H1 (cell line): ENCODE data around the gene TBX2. TPM values are rescaled to one million over a fixed set of nuclear protein-coding genes. Genes with fewer than 3 reads are reported as not detected.

Experiments
- CTCF ChIA-PET: fragments of 300-600 bp; sonication (Branson Sonifier 250); formaldehyde crosslinking; loops from one replicate; lab custom pipeline; 2021; ENCODE audit not compliant: partially characterized antibody; lab: Charles Lee
- POLR2A ChIA-PET: fragments of 300-600 bp; sonication (Branson Sonifier 250); formaldehyde crosslinking; loops from one replicate; lab custom pipeline; 2021; ENCODE audit warnings: inconsistent platforms; ENCODE audit not compliant: partially characterized antibody; lab: Charles Lee
- DNase-seq, 2 experiments: peaks; one replicate each; pipeline versions ENCODE4 v3.0.0 to v3.0.0-alpha.2; 2010 to 2022; ENCODE audit warnings: low spot score in 2 of 2, low read depth in 1 of 2, mixed read lengths in 1 of 2
- FAIRE-seq: peaks from 2 replicates; lab custom pipeline; 2011; peaks lifted over from hg19 to GRCh38; lab: Jason Lieb, UNC
- H2AFZ ChIP-seq: 2 replicates; pipeline ENCODE4 v1.8.1; 2012; ENCODE audit warnings: low read length, inconsistent platforms
- H2AK5ac ChIP-seq: 2 replicates; pipeline ENCODE4 v1.6.1; 2013; ENCODE audit warnings: low read depth, low read length
- H2BK120ac ChIP-seq: replicated peaks from 2 replicates; pipeline ENCODE3; 2013; ENCODE audit warnings: low read depth, low read length, inconsistent platforms
- H2BK12ac ChIP-seq: 2 replicates; pipeline ENCODE4 v1.6.1; 2013; ENCODE audit warnings: low read depth, low read length
- H2BK15ac ChIP-seq: 2 replicates; pipeline ENCODE4 v1.6.1; 2013; ENCODE audit warnings: low read length
- H2BK20ac ChIP-seq: 2 replicates; pipeline ENCODE4 v1.6.1; 2013; ENCODE audit warnings: low read length
- H2BK5ac ChIP-seq: 2 replicates; pipeline ENCODE4 v1.6.1; 2013; ENCODE audit warnings: low read depth, low read length
- H3K14ac ChIP-seq: 2 replicates; pipeline ENCODE4 v1.6.1; 2013; ENCODE audit warnings: inconsistent platforms; ENCODE audit not compliant: insufficient read length
- H3K18ac ChIP-seq: 2 replicates; pipeline ENCODE4 v1.6.1; 2013; ENCODE audit warnings: low read length; ENCODE audit errors: extremely low read depth
- H3K23ac ChIP-seq: 2 replicates; pipeline ENCODE4 v1.6.1; 2013; ENCODE audit warnings: inconsistent platforms; ENCODE audit not compliant: insufficient read length
- H3K23me2 ChIP-seq: 2 replicates; pipeline ENCODE4 v1.6.1; 2013; ENCODE audit warnings: low read depth, low read length
- H3K27ac ChIP-seq: 2 replicates; pipeline ENCODE4 v1.6.1; 2011; ENCODE audit warnings: low read depth, low read length, inconsistent platforms
- H3K27me3 ChIP-seq, 4 experiments: replicated peaks in 1 of 4; 1 replicate in 1 of 4; 2 replicates in 3 of 4; pipeline versions ENCODE4 v1.6.1 to v1.8.1; 2011 to 2013; ENCODE audit warnings: low read length in 3 of 4, mild to moderate bottlenecking in 3 of 4, inconsistent platforms in 2 of 4, mixed read lengths in 2 of 4, moderate library complexity in 1 of 4; ENCODE audit not compliant: control insufficient read depth in 3 of 4, insufficient read depth in 3 of 4; ENCODE audit errors: extremely low read depth in 1 of 4
- H3K36me3 ChIP-seq, 4 experiments: 2 replicates each; pipeline versions ENCODE4 v1.6.1 to v1.8.1; 2011 to 2013; ENCODE audit warnings: mild to moderate bottlenecking in 4 of 4, low read length in 3 of 4, moderate library complexity in 2 of 4, control low read depth in 1 of 4, inconsistent platforms in 1 of 4; ENCODE audit not compliant: insufficient read depth in 4 of 4, control insufficient read depth in 2 of 4
- H3K4ac ChIP-seq: replicated peaks from 2 replicates; pipeline ENCODE3; 2013; ENCODE audit warnings: low read length, low read depth, mixed read lengths, inconsistent platforms; ENCODE audit not compliant: insufficient read length
- H3K4me1 ChIP-seq, 4 experiments: replicated peaks in 1 of 4; 1 replicate in 1 of 4; 2 replicates in 3 of 4; pipeline versions ENCODE4 v1.6.1 to v1.8.1; 2011 to 2013; ENCODE audit warnings: low read length in 3 of 4, inconsistent platforms in 2 of 4, mixed read lengths in 1 of 4; ENCODE audit not compliant: insufficient read depth in 4 of 4, control insufficient read depth in 3 of 4
- H3K4me2 ChIP-seq, 2 experiments: 2 replicates each; pipeline versions ENCODE4 v1.6.1 to v1.8.1; 2011 to 2013; ENCODE audit warnings: low read depth in 2 of 2, low read length in 2 of 2, control low read depth in 1 of 2, inconsistent platforms in 1 of 2, mild to moderate bottlenecking in 1 of 2; ENCODE audit not compliant: insufficient read depth in 1 of 2
- H3K4me3 ChIP-seq, 4 experiments: fragments of 200-600, 300-600 bp in 1 of 4; sonication (generic), shearing (Covaris generic), sonication (Bioruptor Twin) in 1 of 4; 2 replicates each; pipeline versions ENCODE4 v1.5.1 to v1.8.1; 2011 to 2016; ENCODE audit warnings: low read length in 4 of 4, low read depth in 3 of 4, control low read depth in 2 of 4, inconsistent platforms in 2 of 4, mild to moderate bottlenecking in 2 of 4, mixed read lengths in 1 of 4, moderate library complexity in 1 of 4; ENCODE audit not compliant: insufficient read depth in 2 of 4; ENCODE audit errors: extremely low read depth in 1 of 4
- H3K56ac ChIP-seq: replicated peaks from 2 replicates; pipeline ENCODE3; 2013; ENCODE audit warnings: low read depth, mild to moderate bottlenecking, mixed read lengths, low read length, inconsistent platforms; ENCODE audit not compliant: insufficient read length
- H3K79me1 ChIP-seq: 2 replicates; pipeline ENCODE4 v1.6.1; 2013; ENCODE audit warnings: low read depth, low read length, control low read depth
- H3K79me2 ChIP-seq, 2 experiments: 2 replicates each; pipeline versions ENCODE4 v1.6.1 to v1.8.1; 2012 to 2013; ENCODE audit warnings: low read length in 2 of 2, mild to moderate bottlenecking in 2 of 2, inconsistent platforms in 1 of 2; ENCODE audit not compliant: insufficient read depth in 2 of 2, control insufficient read depth in 1 of 2
- H3K9ac ChIP-seq, 4 experiments: replicated peaks in 1 of 4; 1 replicate in 1 of 4; 2 replicates in 3 of 4; pipeline versions ENCODE4 v1.6.1 to v1.8.1; 2011 to 2013; ENCODE audit warnings: low read depth in 3 of 4, low read length in 3 of 4, control low read depth in 2 of 4, mild to moderate bottlenecking in 2 of 4, moderate library complexity in 2 of 4, inconsistent platforms in 1 of 4; ENCODE audit errors: extremely low read depth in 1 of 4
- H3K9me3 ChIP-seq, 2 experiments: 2 replicates each; pipeline versions ENCODE4 v1.6.1 to v1.8.1; 2012 to 2013; ENCODE audit warnings: mild to moderate bottlenecking in 2 of 2, moderate library complexity in 2 of 2, control low read depth in 1 of 2, inconsistent platforms in 1 of 2, low read depth in 1 of 2, low read length in 1 of 2, mixed read lengths in 1 of 2; ENCODE audit not compliant: insufficient read depth in 2 of 2
- H4K20me1 ChIP-seq, 2 experiments: replicated peaks in 1 of 2; 2 replicates each; pipeline versions ENCODE3 to v1.8.1; 2011 to 2013; ENCODE audit warnings: inconsistent platforms in 2 of 2, low read length in 2 of 2, mild to moderate bottlenecking in 1 of 2; ENCODE audit not compliant: insufficient read depth in 2 of 2, control insufficient read depth in 1 of 2
- H4K5ac ChIP-seq: 2 replicates; pipeline ENCODE4 v1.6.1; 2013; ENCODE audit warnings: low read length, low read depth, mixed read lengths, inconsistent platforms; ENCODE audit not compliant: insufficient read length
- H4K8ac ChIP-seq: 2 replicates; pipeline ENCODE4 v1.8.0; 2013; ENCODE audit warnings: mild to moderate bottlenecking, moderate library complexity, low read length, inconsistent platforms; ENCODE audit not compliant: insufficient read depth; ENCODE audit errors: extremely low read depth
- H4K91ac ChIP-seq: replicated peaks from 2 replicates; pipeline ENCODE3; 2013; ENCODE audit warnings: low read length, mixed read lengths, inconsistent platforms; ENCODE audit not compliant: insufficient read length
- CHD2 ChIP-seq: IDR thresholded peaks from 2 replicates; pipeline ENCODE4 v1.6.1; 2012; ENCODE audit warnings: low read length, improper control_type of control experiment
- GTF2F1 ChIP-seq: IDR thresholded peaks from 2 replicates; pipeline ENCODE4 v1.6.1; 2012; ENCODE audit warnings: low read depth, low read length, improper control_type of control experiment, borderline replicate concordance
- HDAC2 ChIP-seq, 2 experiments: fragments of 300-600 bp in 1 of 2; sonication (generic) in 1 of 2; IDR thresholded peaks; 2 replicates each; pipeline ENCODE4 v1.6.1; 2011 to 2012; ENCODE audit warnings: low read depth in 2 of 2, low read length in 2 of 2, mild to moderate bottlenecking in 2 of 2, moderate library complexity in 2 of 2, borderline replicate concordance in 1 of 2, inconsistent platforms in 1 of 2
- JUND ChIP-seq: IDR thresholded peaks from 2 replicates; pipeline ENCODE4 v1.6.1; 2011; ENCODE audit warnings: mild to moderate bottlenecking, improper control_type of control experiment, low read length
- POU5F1 ChIP-seq: IDR thresholded peaks from 2 replicates; pipeline ENCODE4 v1.6.1; 2011; ENCODE audit warnings: low read depth, mild to moderate bottlenecking, low read length, moderate library complexity
- RNF2 ChIP-seq: fragments of 200-900, 300-1000 bp; sonication (generic); IDR thresholded peaks from 2 replicates; pipeline ENCODE4 v1.7.1; 2016; ENCODE audit warnings: borderline replicate concordance, low read depth, mild to moderate bottlenecking, antibody characterized with exemption, low read length; ENCODE audit not compliant: poor library complexity, severe bottlenecking; ENCODE audit errors: missing control alignments
- SP4 ChIP-seq: IDR thresholded peaks from 2 replicates; pipeline ENCODE4 v1.6.1; 2012; ENCODE audit warnings: low read length, inconsistent platforms
- TEAD4 ChIP-seq: IDR thresholded peaks from 2 replicates; pipeline ENCODE4 v1.6.1; 2012; ENCODE audit warnings: low read depth, low read length, inconsistent platforms, mixed read lengths
- YY1 ChIP-seq: IDR thresholded peaks from 2 replicates; pipeline ENCODE4 v1.6.1; 2011; ENCODE audit warnings: low read depth, mild to moderate bottlenecking, low read length
- WGBS, 2 experiments: shearing (Covaris generic) in 1 of 2; methylation state at CpG; one replicate each; pipeline versions ENCODE4 v1.1.6 to v1.1.7; 2013 to 2015; ENCODE audit warnings: low lambda C conversion rate in 2 of 2, mixed read lengths in 2 of 2, inconsistent platforms in 1 of 2, low coverage in 1 of 2, missing lambda C conversion rate in 1 of 2; ENCODE audit not compliant: insufficient replicate concordance in 2 of 2, insufficient coverage in 1 of 2, insufficient read length in 1 of 2; ENCODE audit errors: extremely low coverage in 1 of 2, missing lambda C conversion rate in 1 of 2; 5-methylcytosine and 5-hydroxymethylcytosine counted together
- polyA plus RNA-seq, 7 experiments: library from polyadenylated mRNA; depleted of rRNA in 3 of 7; stranded (reverse) in 5 of 7; unstranded in 2 of 7; fragments of >200 nt in 5 of 7; fragments of 200-250 nt in 2 of 7; gene quantifications; 1 replicate in 5 of 7; 2 replicates in 1 of 7; 4 replicates in 1 of 7; pipeline versions ENCODE4 v1.2.1 to v1.2.3, GENCODE V29; 2011 to 2013; ENCODE audit warnings: missing spikeins in 2 of 7, mixed read lengths in 2 of 7
- total RNA-seq: library from RNA; stranded (reverse); fragmentation: NEBNext Ultra II Directional; extraction: Animal tissue kit (Norgen Biotek cat#: 25700); gene quantifications from 2 replicates; pipeline ENCODE4 v1.2.1, GENCODE V29; 2021
- TF ChIP-seq, protein P1 (sequence below), 3 experiments: IDR thresholded peaks; 1 replicate in 2 of 3; 2 replicates in 1 of 3; pipeline versions ENCODE4 v1.5.1 to v1.6.1; 2011; ENCODE audit warnings: low read length in 3 of 3, mild to moderate bottlenecking in 3 of 3, inconsistent platforms in 2 of 3, low read depth in 1 of 3, moderate library complexity in 1 of 3; ENCODE audit not compliant: insufficient read depth in 1 of 3; ENCODE audit errors: control extremely low read depth in 1 of 3
- TF ChIP-seq, protein P2 (sequence below): IDR thresholded peaks from 2 replicates; pipeline ENCODE4 v1.6.1; 2011; ENCODE audit warnings: low read depth, mild to moderate bottlenecking, low read length; ENCODE audit not compliant: insufficient read depth

TBX2 gene
- total and polyA plus RNA-seq, 2 of the 8 experiments (the other 6 are each of a cell fraction or from before 2014, with no cell fraction given) = not detected

DNA sequence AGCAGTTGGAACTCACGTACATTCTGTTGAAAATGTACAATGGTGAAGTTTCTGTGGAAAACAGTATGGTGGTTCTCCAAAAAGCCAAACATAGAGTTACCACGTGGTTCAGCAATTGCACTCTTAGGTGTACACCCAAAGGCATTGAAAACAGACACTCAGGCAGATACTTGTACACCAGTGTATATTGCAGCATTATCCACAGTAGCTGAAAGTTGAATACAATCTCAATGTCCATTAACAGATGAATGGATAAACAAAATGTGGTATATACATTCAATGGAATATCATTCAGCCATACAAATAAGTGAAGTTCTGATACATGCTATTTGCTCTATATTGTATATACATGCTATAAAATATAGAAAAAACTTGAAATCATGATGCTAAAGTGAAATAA lies 23.2 kb downstream of the TBX2 start:
- no peak overlapping the region for H3K56ac ChIP-seq
- no peaks in the 10 kb centered on the region for H3K36me3 ChIP-seq
- H2BK5ac ChIP-seq = no peak overlapping the region
- H2AK5ac ChIP-seq = no peak overlapping the region
- H3K18ac ChIP-seq = no peak overlapping the region
- no peaks in the 10 kb centered on the region for H4K20me1 ChIP-seq
- no peak overlapping the region for H2BK120ac ChIP-seq
- H3K79me2 ChIP-seq = no peaks in the 10 kb centered on the region
- H3K4me2 ChIP-seq = no peak overlapping the region
- H4K5ac ChIP-seq = no peak overlapping the region
- no peaks in the 10 kb centered on the region for H3K79me1 ChIP-seq
- H3K9ac ChIP-seq = no peak overlapping the region
- no peak overlapping the region for H3K4ac ChIP-seq
- H3K23ac ChIP-seq = no peak overlapping the region
- no peaks in the 10 kb centered on the region for H3K9me3 ChIP-seq
- H3K14ac ChIP-seq = no peak overlapping the region
- FAIRE-seq (no peak), DNase-seq (no peak)
- H2AFZ ChIP-seq = no peak overlapping the region
- no peak overlapping the region for H3K27ac ChIP-seq
- no peak overlapping the region for H2BK15ac ChIP-seq
- peaks cover 0 to 1% (median 0%) of the 10 kb centered on the region in 4 experiments; a peak in 3 of 7 replicates for H3K27me3 ChIP-seq
- no peak overlapping the region for H3K4me3 ChIP-seq
- no peak overlapping the region for H4K91ac ChIP-seq
- H4K8ac ChIP-seq = no peak overlapping the region
- peaks cover 0 to 4% (median 2%) of the 10 kb centered on the region in 4 experiments; a peak in 3 of 7 replicates for H3K4me1 ChIP-seq
- 62% methylated on average over 2 of the region's 2 CpGs; no CpG with 5 or more reads in 1 of the 2 experiments for WGBS, 2 experiments
- no peak overlapping the region for H2BK12ac ChIP-seq
- ChIA-PET CTCF (interaction anchor here (0.6 to 4.6 kb wide), 7 partner anchors 10 to 793 kb away, joined by 3 to 25 read pairs (median 5); no protein-coding TSS in a partner anchor), POLR2A (no interaction called here)
- H3K23me2 ChIP-seq = no peaks in the 10 kb centered on the region; the same call in 1 of the 2 replicates
- no peak overlapping the region for H2BK20ac ChIP-seq
- TF ChIP-seq JUND (no peak), TEAD4 (no peak), POU5F1 (no peak), GTF2F1 (no peak), SP4 (no peak), RNF2 (no peak), CHD2 (no peak), HDAC2 (IDR thresholded peaks at IDR 0.05; ENCODE audit: borderline replicate concordance in 1 of 2, low read depth in 2 of 2, low read length in 2 of 2) (no peak), YY1 (no peak)
- TF ChIP-seq, protein P1, sequence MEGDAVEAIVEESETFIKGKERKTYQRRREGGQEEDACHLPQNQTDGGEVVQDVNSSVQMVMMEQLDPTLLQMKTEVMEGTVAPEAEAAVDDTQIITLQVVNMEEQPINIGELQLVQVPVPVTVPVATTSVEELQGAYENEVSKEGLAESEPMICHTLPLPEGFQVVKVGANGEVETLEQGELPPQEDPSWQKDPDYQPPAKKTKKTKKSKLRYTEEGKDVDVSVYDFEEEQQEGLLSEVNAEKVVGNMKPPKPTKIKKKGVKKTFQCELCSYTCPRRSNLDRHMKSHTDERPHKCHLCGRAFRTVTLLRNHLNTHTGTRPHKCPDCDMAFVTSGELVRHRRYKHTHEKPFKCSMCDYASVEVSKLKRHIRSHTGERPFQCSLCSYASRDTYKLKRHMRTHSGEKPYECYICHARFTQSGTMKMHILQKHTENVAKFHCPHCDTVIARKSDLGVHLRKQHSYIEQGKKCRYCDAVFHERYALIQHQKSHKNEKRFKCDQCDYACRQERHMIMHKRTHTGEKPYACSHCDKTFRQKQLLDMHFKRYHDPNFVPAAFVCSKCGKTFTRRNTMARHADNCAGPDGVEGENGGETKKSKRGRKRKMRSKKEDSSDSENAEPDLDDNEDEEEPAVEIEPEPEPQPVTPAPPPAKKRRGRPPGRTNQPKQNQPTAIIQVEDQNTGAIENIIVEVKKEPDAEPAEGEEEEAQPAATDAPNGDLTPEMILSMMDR (IDR thresholded peaks at IDR 0.05; ENCODE audit: control extremely low read depth in 1 of 3, insufficient read depth in 1 of 3, low read depth in 1 of 3, low read length in 3 of 3) = no peak
- TF ChIP-seq, protein P2, sequence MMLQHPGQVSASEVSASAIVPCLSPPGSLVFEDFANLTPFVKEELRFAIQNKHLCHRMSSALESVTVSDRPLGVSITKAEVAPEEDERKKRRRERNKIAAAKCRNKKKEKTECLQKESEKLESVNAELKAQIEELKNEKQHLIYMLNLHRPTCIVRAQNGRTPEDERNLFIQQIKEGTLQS = no peak
